CD4-positive, alpha-beta T cell treated with Interferon gamma for 1 hour (primary cell): Measurements from ENCODE around the gene APOBEC3C.
"Not testable (repeated sequence)": the region's sequence is repeated elsewhere in the genome, so short reads cannot be mapped to it uniquely, and the experiment has no call there.

ENCODE experiments used
- DNase-seq: peaks from one replicate; pipeline ENCODE4 v3.0.0-alpha.2; 2020

APOBEC3C gene

GRCh38 chr22:39024519-39025308 lies 10.7 kb downstream of the APOBEC3C start:
- no peak for DNase-seq

GRCh38 chr22:39026509-39027150 lies 12.6 kb downstream of the APOBEC3C start:
- DNase-seq: no peak

GRCh38 chr22:39027717-39028116 lies 13.7 kb downstream of the APOBEC3C start:
- DNase-seq: no peak

- no peak for DNase-seq
Measured at GRCh38 chr22:39028281-39028680, 14.2 kb downstream of the APOBEC3C start.

GRCh38 chr22:39029227-39029626 lies 15.2 kb downstream of the APOBEC3C start:
- no peak for DNase-seq

GRCh38 chr22:39030705-39031104 lies 16.6 kb downstream of the APOBEC3C start:
- no peak for DNase-seq

- not testable (repeated sequence) for DNase-seq
Measured at GRCh38 chr22:39031434-39032295, 17.6 kb downstream of the APOBEC3C start.

GRCh38 chr22:39037071-39037470 lies 23.0 kb downstream of the APOBEC3C start:
- not testable (repeated sequence) for DNase-seq

- no peak for DNase-seq
Measured at GRCh38 chr22:39039306-39040126, 25.5 kb downstream of the APOBEC3C start.

GRCh38 chr22:39040155-39040537 lies 26.1 kb downstream of the APOBEC3C start:
- not testable (repeated sequence) for DNase-seq

GRCh38 chr22:39040538-39041296 lies 26.7 kb downstream of the APOBEC3C start, which contains the start of gene APOBEC3F:
APOBEC3F (plus strand) TSS chr22:39040864; CDS start chr22:39040961, 97 bp downstream.
- DNase-seq: peak; percentile 79

- DNase-seq: no peak
Measured at GRCh38 chr22:39041908-39042307, 27.9 kb downstream of the APOBEC3C start.

- DNase-seq: not testable (repeated sequence)
Measured at GRCh38 chr22:39043063-39043462, 29.0 kb downstream of the APOBEC3C start.

- not testable (repeated sequence) for DNase-seq
Measured at GRCh38 chr22:39045136-39045535, 31.1 kb downstream of the APOBEC3C start.

- DNase-seq: not testable (repeated sequence)
Measured at GRCh38 chr22:39049486-39049885, 35.4 kb downstream of the APOBEC3C start.

GRCh38 chr22:39051844-39052495 lies 37.9 kb downstream of the APOBEC3C start:
- not testable (repeated sequence) for DNase-seq

- DNase-seq: no peak
Measured at GRCh38 chr22:39055658-39056057, 41.6 kb downstream of the APOBEC3C start.

- DNase-seq: not testable (repeated sequence)
Measured at GRCh38 chr22:39061290-39061689, 47.2 kb downstream of the APOBEC3C start.

- not testable (repeated sequence) for DNase-seq
Measured at GRCh38 chr22:39061951-39062350, 47.9 kb downstream of the APOBEC3C start.

GRCh38 chr22:39063904-39064303 lies 49.8 kb downstream of the APOBEC3C start:
- DNase-seq: peak; percentile 45
